ENCODE data around the gene CYP1B1.

CYP1B1 gene

DNA sequence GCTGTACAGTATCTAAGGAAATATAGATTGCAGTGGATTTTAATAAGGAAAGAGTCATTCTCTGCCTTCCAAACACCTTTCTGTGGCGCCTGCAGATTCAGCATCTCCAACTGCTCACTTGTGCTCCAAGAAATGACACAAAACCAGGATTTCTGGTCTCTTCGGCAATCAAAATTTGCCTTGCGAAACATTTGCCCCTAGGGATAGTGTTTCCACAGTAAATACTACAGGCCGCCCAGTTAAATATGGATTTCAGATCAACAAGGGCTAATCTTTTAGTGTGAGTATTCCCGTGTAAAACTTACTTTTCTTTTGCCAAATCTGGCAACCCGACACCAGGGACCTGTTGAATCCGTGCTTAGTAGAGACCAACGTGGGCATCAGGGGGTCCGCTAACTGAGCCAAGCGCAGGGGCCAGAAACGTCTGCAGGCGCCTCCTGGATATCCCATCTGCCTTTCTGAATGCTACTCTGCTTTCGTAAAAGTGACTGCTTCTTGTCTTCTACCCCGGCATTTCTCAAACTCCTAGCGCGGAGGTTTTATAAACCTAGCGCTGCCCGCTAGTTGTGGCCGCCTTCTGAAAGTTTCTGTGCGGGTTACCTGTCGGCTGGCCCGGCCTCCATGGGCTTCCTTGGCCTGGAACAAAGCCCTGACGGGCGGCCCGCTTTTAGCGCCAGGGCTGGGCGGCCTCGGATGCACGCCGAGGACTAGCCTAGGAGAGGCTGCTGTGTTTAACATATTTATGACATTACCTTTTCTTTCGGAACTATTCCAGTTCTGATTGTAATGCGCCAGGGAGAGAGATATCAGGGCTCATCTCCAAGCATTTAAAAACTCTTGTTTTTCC lies 2.5 kb downstream of the CYP1B1 start:
- no peak overlapping the region for H3K27ac ChIP-seq (ENCODE audit: low read depth, low read length)
- no peak overlapping the region for H2AK5ac ChIP-seq (ENCODE audit: low read length)
- no peak overlapping the region for H3K14ac ChIP-seq (ENCODE audit: low read length)
- no peak overlapping the region for H3K18ac ChIP-seq (ENCODE audit: low read length)
- peak overlapping the region; percentile 62 for H3K4me2 ChIP-seq (ENCODE audit: low read length)
- no peaks in the 10 kb centered on the region for H3K79me1 ChIP-seq (ENCODE audit: low read length)
- no peak overlapping the region for H3K9ac ChIP-seq (ENCODE audit: low read length)
- WGBS (ENCODE audit: extremely low coverage, insufficient coverage, insufficient read length) = no CpG with 5 or more reads among the region's 32 CpGs
- H2AFZ ChIP-seq (ENCODE audit: insufficient read depth, low read length, poor library complexity) = no peak overlapping the region
- H3K9me3 ChIP-seq (ENCODE audit: insufficient read depth, low read depth, low read length) = peaks cover 5% of the 10 kb centered on the region
- peak; percentile 74 to 92 for DNase-seq
- H3K4me1 ChIP-seq (ENCODE audit: control insufficient read depth in 1 of 2, insufficient read depth in 2 of 2, low read length in 2 of 2) = peaks cover 21 to 23% of the 10 kb centered on the region in 2 experiments
- peaks cover 42% of the 10 kb centered on the region for H3K27me3 ChIP-seq (ENCODE audit: insufficient read depth, low read length)
- H2BK120ac ChIP-seq (ENCODE audit: insufficient read depth, low read length, poor library complexity) = no peak overlapping the region
- H2BK12ac ChIP-seq (ENCODE audit: low read length) = no peak overlapping the region
- peaks cover 0 to 2% of the 10 kb centered on the region in 2 experiments for H3K36me3 ChIP-seq (ENCODE audit: control insufficient read depth in 1 of 2, insufficient read depth in 2 of 2, low read length in 2 of 2)
- H3K79me2 ChIP-seq (ENCODE audit: control insufficient read depth, insufficient read depth, low read length, poor library complexity) = no peaks in the 10 kb centered on the region
- H3K4ac ChIP-seq (ENCODE audit: low read depth, low read length) = no peak overlapping the region
- H4K91ac ChIP-seq (ENCODE audit: low read depth, low read length) = no peak overlapping the region
- no peak overlapping the region for H2BK5ac ChIP-seq (ENCODE audit: low read depth, low read length, poor library complexity)
- no peak overlapping the region for H3K4me3 ChIP-seq (ENCODE audit: low read depth, low read length)
- no peak overlapping the region for H4K12ac ChIP-seq (ENCODE audit: low read depth, low read length)
- H4K8ac ChIP-seq (ENCODE audit: low read depth, low read length) = no peak overlapping the region
- no peak overlapping the region for H3K23ac ChIP-seq (ENCODE audit: low read length)

DNA sequence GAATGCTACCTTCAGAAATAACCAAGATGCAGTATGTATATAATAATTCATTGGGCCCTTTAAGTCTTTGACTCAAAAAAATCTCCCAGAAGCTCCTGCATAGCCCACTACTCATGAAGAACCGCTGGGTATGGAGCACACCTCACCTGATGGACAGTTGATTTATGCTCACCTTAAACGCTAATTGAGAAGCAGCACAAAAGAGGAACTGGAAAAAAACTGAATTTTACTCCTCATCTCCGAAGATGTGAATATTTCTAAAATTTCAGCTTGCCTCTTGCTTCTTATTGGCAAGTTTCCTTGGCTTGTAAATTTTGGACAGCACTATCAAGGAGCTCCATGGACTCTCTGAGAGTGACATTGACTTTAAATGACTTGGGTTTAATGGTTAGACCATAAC lies 5.5 kb downstream of the CYP1B1 start:
- Histone ChIP-seq H4K8ac (ENCODE audit: low read depth, low read length) (no peak overlapping the region), H2BK12ac (ENCODE audit: low read length) (no peak overlapping the region), H3K4me3 (ENCODE audit: low read depth, low read length) (no peak overlapping the region), H3K9me3 (ENCODE audit: insufficient read depth, low read depth, low read length) (peaks cover 5% of the 10 kb centered on the region), H3K9ac (ENCODE audit: low read length) (no peak overlapping the region), H3K36me3 (ENCODE audit: control insufficient read depth in 1 of 2, insufficient read depth in 2 of 2, low read length in 2 of 2) (peaks cover 0 to 2% of the 10 kb centered on the region in 2 experiments), H4K12ac (ENCODE audit: low read depth, low read length) (no peak overlapping the region), H3K79me1 (ENCODE audit: low read length) (no peaks in the 10 kb centered on the region), H3K4ac (ENCODE audit: low read depth, low read length) (no peak overlapping the region), H3K4me1 (ENCODE audit: control insufficient read depth in 1 of 2, insufficient read depth in 2 of 2, low read length in 2 of 2) (peaks cover 15% of the 10 kb centered on the region in 2 experiments), H2AK5ac (ENCODE audit: low read length) (no peak overlapping the region), H3K23ac (ENCODE audit: low read length) (no peak overlapping the region), H3K79me2 (ENCODE audit: control insufficient read depth, insufficient read depth, low read length, poor library complexity) (no peaks in the 10 kb centered on the region), H4K91ac (ENCODE audit: low read depth, low read length) (no peak overlapping the region), H2BK120ac (ENCODE audit: insufficient read depth, low read length, poor library complexity) (no peak overlapping the region), H3K14ac (ENCODE audit: low read length) (no peak overlapping the region), H3K27me3 (ENCODE audit: insufficient read depth, low read length) (peaks cover 23% of the 10 kb centered on the region), H2AFZ (ENCODE audit: insufficient read depth, low read length, poor library complexity) (no peak overlapping the region), H3K4me2 (ENCODE audit: low read length) (no peak overlapping the region), H2BK5ac (ENCODE audit: low read depth, low read length, poor library complexity) (no peak overlapping the region), H3K18ac (ENCODE audit: low read length) (no peak overlapping the region), H3K27ac (ENCODE audit: low read depth, low read length) (no peak overlapping the region)
- no CpG with 5 or more reads among the region's 3 CpGs for WGBS (ENCODE audit: extremely low coverage, insufficient coverage, insufficient read length)
- DNase-seq = no peak

DNA sequence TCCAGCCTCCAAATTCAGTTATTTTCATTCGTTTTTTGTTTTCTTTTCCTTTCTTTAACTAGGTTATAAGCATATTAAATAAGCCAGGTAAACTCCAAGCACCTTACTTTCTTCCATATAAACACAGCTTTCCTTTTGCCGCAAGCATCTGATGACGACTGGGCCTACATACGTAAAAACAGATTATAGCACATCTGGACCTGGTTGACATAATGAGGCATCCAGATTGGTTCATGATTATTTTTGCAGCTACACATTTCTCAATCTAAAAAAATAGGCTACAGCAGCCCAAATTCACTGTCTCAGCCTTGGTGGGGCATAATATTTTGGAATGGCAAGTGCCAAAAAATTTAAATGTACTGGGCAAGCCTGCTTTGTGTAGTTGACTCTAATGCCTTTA lies 7.7 kb downstream of the CYP1B1 start:
- no CpG with 5 or more reads among the region's 4 CpGs for WGBS (ENCODE audit: extremely low coverage, insufficient coverage, insufficient read length)
- H3K4me1 ChIP-seq (ENCODE audit: control insufficient read depth in 1 of 2, insufficient read depth in 2 of 2, low read length in 2 of 2) = no peaks in the 10 kb centered on the region

GRCh38 chr2:38066421-38067115 lies 9.4 kb downstream of the CYP1B1 start:
- no peaks in the 10 kb centered on the region for H3K79me2 ChIP-seq (ENCODE audit: control insufficient read depth, insufficient read depth, low read length, poor library complexity)
- H3K9ac ChIP-seq (ENCODE audit: low read length) = no peak overlapping the region
- H2AK5ac ChIP-seq (ENCODE audit: low read length) = no peak overlapping the region
- H3K4me3 ChIP-seq (ENCODE audit: low read depth, low read length) = no peak overlapping the region
- no peak overlapping the region for H3K18ac ChIP-seq (ENCODE audit: low read length)
- no CpG with 5 or more reads among the region's 6 CpGs for WGBS (ENCODE audit: extremely low coverage, insufficient coverage, insufficient read length)
- H3K9me3 ChIP-seq (ENCODE audit: insufficient read depth, low read depth, low read length) = peaks cover 1% of the 10 kb centered on the region
- DNase-seq = no peak
- no peak overlapping the region for H2BK12ac ChIP-seq (ENCODE audit: low read length)
- no peak overlapping the region for H4K91ac ChIP-seq (ENCODE audit: low read depth, low read length)
- H3K36me3 ChIP-seq (ENCODE audit: control insufficient read depth in 1 of 2, insufficient read depth in 2 of 2, low read length in 2 of 2) = peaks cover 0 to 2% of the 10 kb centered on the region in 2 experiments
- H3K79me1 ChIP-seq (ENCODE audit: low read length) = no peaks in the 10 kb centered on the region
- no peak overlapping the region for H2AFZ ChIP-seq (ENCODE audit: insufficient read depth, low read length, poor library complexity)
- no peak overlapping the region for H3K27ac ChIP-seq (ENCODE audit: low read depth, low read length)
- no peak overlapping the region for H3K14ac ChIP-seq (ENCODE audit: low read length)
- no peaks in the 10 kb centered on the region for H3K4me1 ChIP-seq (ENCODE audit: control insufficient read depth in 1 of 2, insufficient read depth in 2 of 2, low read length in 2 of 2)
- no peak overlapping the region for H3K4me2 ChIP-seq (ENCODE audit: low read length)
- H4K12ac ChIP-seq (ENCODE audit: low read depth, low read length) = no peak overlapping the region
- H4K8ac ChIP-seq (ENCODE audit: low read depth, low read length) = no peak overlapping the region
- no peak overlapping the region for H2BK120ac ChIP-seq (ENCODE audit: insufficient read depth, low read length, poor library complexity)
- no peak overlapping the region for H3K4ac ChIP-seq (ENCODE audit: low read depth, low read length)
- H3K27me3 ChIP-seq (ENCODE audit: insufficient read depth, low read length) = no peaks in the 10 kb centered on the region
- H2BK5ac ChIP-seq (ENCODE audit: low read depth, low read length, poor library complexity) = no peak overlapping the region
- no peak overlapping the region for H3K23ac ChIP-seq (ENCODE audit: low read length)

More for the DNA sequence above, 7.7 kb downstream of the CYP1B1 start:
- no peak overlapping the region for H2BK120ac ChIP-seq (ENCODE audit: insufficient read depth, low read length, poor library complexity)
- H3K27ac ChIP-seq (ENCODE audit: low read depth, low read length) = no peak overlapping the region
- H4K12ac ChIP-seq (ENCODE audit: low read depth, low read length) = no peak overlapping the region
- no peak overlapping the region for H3K4me3 ChIP-seq (ENCODE audit: low read depth, low read length)
- H3K79me1 ChIP-seq (ENCODE audit: low read length) = no peaks in the 10 kb centered on the region
- no peak overlapping the region for H3K18ac ChIP-seq (ENCODE audit: low read length)
- no peak overlapping the region for H2AK5ac ChIP-seq (ENCODE audit: low read length)
- H2BK12ac ChIP-seq (ENCODE audit: low read length) = no peak overlapping the region
- no peak overlapping the region for H4K8ac ChIP-seq (ENCODE audit: low read depth, low read length)
- H2BK5ac ChIP-seq (ENCODE audit: low read depth, low read length, poor library complexity) = no peak overlapping the region
- no peak overlapping the region for H3K23ac ChIP-seq (ENCODE audit: low read length)
- no peak overlapping the region for H3K14ac ChIP-seq (ENCODE audit: low read length)
- no peak overlapping the region for H2AFZ ChIP-seq (ENCODE audit: insufficient read depth, low read length, poor library complexity)
- peaks cover 0 to 2% of the 10 kb centered on the region in 2 experiments for H3K36me3 ChIP-seq (ENCODE audit: control insufficient read depth in 1 of 2, insufficient read depth in 2 of 2, low read length in 2 of 2)
- no peak overlapping the region for H3K4ac ChIP-seq (ENCODE audit: low read depth, low read length)
- no peak overlapping the region for H3K9ac ChIP-seq (ENCODE audit: low read length)
- no peak for DNase-seq
- H3K9me3 ChIP-seq (ENCODE audit: insufficient read depth, low read depth, low read length) = peaks cover 1% of the 10 kb centered on the region
- H3K4me2 ChIP-seq (ENCODE audit: low read length) = no peak overlapping the region
- peaks cover 1% of the 10 kb centered on the region for H3K27me3 ChIP-seq (ENCODE audit: insufficient read depth, low read length)
- no peak overlapping the region for H4K91ac ChIP-seq (ENCODE audit: low read depth, low read length)
- H3K79me2 ChIP-seq (ENCODE audit: control insufficient read depth, insufficient read depth, low read length, poor library complexity) = no peaks in the 10 kb centered on the region

Data from trophoblast cell (in vitro differentiated cells and primary cell).